ENCODE measurements around the gene COL19A1.

Gene COL19A1

GRCh38 chr6:70171236-70171635, 304.9 kb downstream of the COL19A1 start:
- DNase-seq (ENCODE audit: low read depth): no peak
- no peak overlapping the region for H3K4me3 ChIP-seq (ENCODE audit: low read depth, low read length)
- TF ChIP-seq CTCF (IDR thresholded peaks at IDR 0.05; ENCODE audit: control insufficient read depth, extremely low read depth, insufficient read depth): no peak

GRCh38 chr6:70172252-70172651, 305.9 kb downstream of the COL19A1 start:
- no peak for TF ChIP-seq CTCF (IDR thresholded peaks at IDR 0.05; ENCODE audit: control insufficient read depth, extremely low read depth, insufficient read depth)
- DNase-seq (ENCODE audit: low read depth): no peak
- H3K4me3 ChIP-seq (ENCODE audit: low read depth, low read length): no peak overlapping the region

GRCh38 chr6:70175770-70176169, 309.4 kb downstream of the COL19A1 start:
- no peak for TF ChIP-seq CTCF (IDR thresholded peaks at IDR 0.05; ENCODE audit: control insufficient read depth, extremely low read depth, insufficient read depth)
- no peak for DNase-seq (ENCODE audit: low read depth)
- no peak overlapping the region for H3K4me3 ChIP-seq (ENCODE audit: low read depth, low read length)

GRCh38 chr6:70176842-70177550, 310.6 kb downstream of the COL19A1 start:
- no peak for DNase-seq (ENCODE audit: low read depth)
- no peak for TF ChIP-seq CTCF (IDR thresholded peaks at IDR 0.05; ENCODE audit: control insufficient read depth, extremely low read depth, insufficient read depth)
- H3K4me3 ChIP-seq (ENCODE audit: low read depth, low read length): no peak overlapping the region

GRCh38 chr6:70180183-70180900, 314.0 kb downstream of the COL19A1 start:
- TF ChIP-seq CTCF (IDR thresholded peaks at IDR 0.05; ENCODE audit: control insufficient read depth, extremely low read depth, insufficient read depth): no peak
- DNase-seq (ENCODE audit: low read depth): no peak
- H3K4me3 ChIP-seq (ENCODE audit: low read depth, low read length): no peak overlapping the region

- DNase-seq (ENCODE audit: low read depth): no peak
- no peak overlapping the region for H3K4me3 ChIP-seq (ENCODE audit: low read depth, low read length)
- no peak for TF ChIP-seq CTCF (IDR thresholded peaks at IDR 0.05; ENCODE audit: control insufficient read depth, extremely low read depth, insufficient read depth)
These were observed 314.7 kb downstream of the COL19A1 start for GRCh38 chr6:70180901-70181599.
